SK-N-SH treated with all-trans-retinoic acid at 6 μM for 48 hours (cell line): ENCODE measurements around the gene SF1.

Experiments
- ATAC-seq: fragments of 200-7000 bp; cut with Tn5 transposase; 3 replicates; pipeline ENCODE4 v1.9.1; 2020; ENCODE audit warnings: mild to moderate bottlenecking, moderate library complexity
- BACH2 ChIP-seq: fragments of 250-450 bp; sonication (Bioruptor Pico); IDR thresholded peaks from 2 replicates; pipeline ENCODE4 v1.9.0; 2021; ENCODE audit warnings: mild to moderate bottlenecking, borderline replicate concordance
- CREB5 ChIP-seq: fragments of 250-450 bp; sonication (Bioruptor Pico); IDR thresholded peaks from 2 replicates; pipeline ENCODE4 v1.5.1; 2020; ENCODE audit warnings: low read depth, mild to moderate bottlenecking, moderate library complexity
- CSDC2 ChIP-seq: fragments of 250-450 bp; sonication (Bioruptor Pico); IDR thresholded peaks from 2 replicates; pipeline ENCODE4 v1.5.0; 2020; ENCODE audit warnings: mild to moderate bottlenecking, moderate library complexity
- CSRNP3 ChIP-seq: fragments of 250-450 bp; sonication (Bioruptor Pico); IDR thresholded peaks from 2 replicates; pipeline ENCODE4 v1.5.1; 2021; ENCODE audit warnings: mild to moderate bottlenecking, moderate library complexity
- ESRRG ChIP-seq: fragments of 250-450 bp; sonication (Bioruptor Pico); IDR thresholded peaks from 2 replicates; pipeline ENCODE4 v1.6.1; 2021; ENCODE audit warnings: mild to moderate bottlenecking
- ISL1 ChIP-seq: fragments of 250-450 bp; sonication (Bioruptor Pico); IDR thresholded peaks from 2 replicates; pipeline ENCODE4 v2.1.2; 2022; ENCODE audit warnings: mild to moderate bottlenecking, moderate library complexity
- OSR1 ChIP-seq: fragments of 250-450 bp; sonication (Bioruptor Pico); IDR thresholded peaks from 2 replicates; pipeline ENCODE4 v1.8.0; 2022; ENCODE audit warnings: moderate library complexity, mild to moderate bottlenecking, inconsistent platforms
- PATZ1 ChIP-seq: fragments of 250-450 bp; sonication (Bioruptor Pico); IDR thresholded peaks from 2 replicates; pipeline ENCODE4 v1.8.0; 2020; ENCODE audit warnings: mild to moderate bottlenecking, moderate library complexity, borderline replicate concordance
- PPARA ChIP-seq: fragments of 250-450 bp; sonication (Bioruptor Pico); IDR thresholded peaks from 2 replicates; pipeline ENCODE4 v1.5.0; 2020; ENCODE audit warnings: mild to moderate bottlenecking, borderline replicate concordance
- RARB ChIP-seq: fragments of 250-450 bp; sonication (Bioruptor Pico); IDR thresholded peaks from 2 replicates; pipeline ENCODE4 v1.8.0; 2021; ENCODE audit warnings: mild to moderate bottlenecking, moderate library complexity
- SNAI2 ChIP-seq: fragments of 250-450 bp; sonication (Bioruptor Pico); IDR thresholded peaks from 2 replicates; pipeline ENCODE4 v1.5.0; 2020; ENCODE audit warnings: mild to moderate bottlenecking, moderate library complexity
- TCF4 ChIP-seq: fragments of 250-450 bp; sonication (Bioruptor Pico); IDR thresholded peaks from 2 replicates; pipeline ENCODE4 v1.8.0; 2021; ENCODE audit warnings: mild to moderate bottlenecking, moderate library complexity, borderline replicate concordance
- TOX ChIP-seq: fragments of 250-450 bp; sonication (Bioruptor Pico); IDR thresholded peaks from 2 replicates; pipeline ENCODE4 v1.8.0; 2021; ENCODE audit warnings: mild to moderate bottlenecking, moderate library complexity, borderline replicate concordance
- TSHZ2 ChIP-seq: fragments of 250-450 bp; sonication (Bioruptor Pico); IDR thresholded peaks from 2 replicates; pipeline ENCODE4 v1.5.0; 2020; ENCODE audit warnings: mild to moderate bottlenecking, moderate library complexity
- ZC3H10 ChIP-seq: fragments of 250-450 bp; sonication (Bioruptor Pico); IDR thresholded peaks from 2 replicates; pipeline ENCODE4 v1.5.1; 2021; ENCODE audit warnings: mild to moderate bottlenecking, moderate library complexity
- ZFP3 ChIP-seq: fragments of 250-450 bp; sonication (Bioruptor Pico); IDR thresholded peaks from 2 replicates; pipeline ENCODE4 v1.5.0; 2020; ENCODE audit warnings: mild to moderate bottlenecking, moderate library complexity
- ZFP30 ChIP-seq: fragments of 450-650 bp; formaldehyde crosslinking; IDR thresholded peaks from 2 replicates; pipeline ENCODE4 v1.5.0; 2022; ENCODE audit warnings: mild to moderate bottlenecking, moderate library complexity
- ZNF565 ChIP-seq: fragments of 450-650 bp; formaldehyde crosslinking; conservative IDR thresholded peaks from 2 replicates; pipeline ENCODE4 v1.5.0; 2020; ENCODE audit warnings: low read depth, mild to moderate bottlenecking, moderate library complexity
- ZNF70 ChIP-seq: fragments of 450-650 bp; formaldehyde crosslinking; IDR thresholded peaks from 2 replicates; pipeline ENCODE4 v1.5.0; 2020; ENCODE audit warnings: mild to moderate bottlenecking, moderate library complexity
- ZNF8 ChIP-seq: fragments of 450-650 bp; formaldehyde crosslinking; IDR thresholded peaks from 2 replicates; pipeline ENCODE4 v1.5.0; 2020; ENCODE audit warnings: mild to moderate bottlenecking, moderate library complexity

Gene SF1

GRCh38 chr11:64715110-64715509 is 63.2 kb downstream of the SF1 start:
- no peak for TF ChIP-seq TCF4
- no peak for TF ChIP-seq ESRRG (CRISPR knock-in tag)
- no peak for TF ChIP-seq ZNF70
- no peak for TF ChIP-seq ZNF8 (CRISPR knock-in tag)
- no peak for TF ChIP-seq CREB5 (CRISPR knock-in tag)
- TF ChIP-seq CSRNP3 (CRISPR knock-in tag) = no peak
- TF ChIP-seq SNAI2 (CRISPR knock-in tag) = no peak
- TF ChIP-seq PPARA (CRISPR knock-in tag) = no peak
- no peak for TF ChIP-seq ZNF565 (CRISPR knock-in tag)
- no peak for TF ChIP-seq PATZ1 (CRISPR knock-in tag)
- TF ChIP-seq TSHZ2 (CRISPR knock-in tag) = no peak
- TF ChIP-seq CSDC2 = no peak
- TF ChIP-seq RARB (CRISPR knock-in tag) = no peak
- TF ChIP-seq TOX = no peak
- TF ChIP-seq BACH2 = no peak
- TF ChIP-seq ZC3H10 = no peak
- no peak for TF ChIP-seq ISL1 (CRISPR knock-in tag)
- TF ChIP-seq ZFP30 (CRISPR knock-in tag) = no peak
- no peak for TF ChIP-seq OSR1 (CRISPR knock-in tag)
- TF ChIP-seq, all 23 proteins: peak for 0
- ATAC-seq = no peak

GRCh38 chr11:64714666-64715065 is 63.7 kb downstream of the SF1 start:
- no peak for ATAC-seq
- TF ChIP-seq OSR1 (CRISPR knock-in tag) (no peak), PATZ1 (CRISPR knock-in tag) (no peak), ZFP3 (no peak), ESRRG (CRISPR knock-in tag) (no peak), RARB (CRISPR knock-in tag) (no peak), TSHZ2 (CRISPR knock-in tag) (no peak), ZNF565 (CRISPR knock-in tag) (no peak), TOX (no peak), ISL1 (CRISPR knock-in tag) (no peak), BACH2 (no peak), PPARA (CRISPR knock-in tag) (no peak), ZFP30 (CRISPR knock-in tag) (no peak)
